CD4-positive, alpha-beta T cell treated with Interleukin-4 for 1 hour (primary cell): ENCODE measurements around the gene PTMA.

Source experiments
- DNase-seq, 2 donors: peaks; one replicate each; pipeline ENCODE4 v3.0.0-alpha.2; 2020 to 2022

The PTMA gene

GRCh38 chr2:231677632-231678104 lies 30.7 kb upstream of the PTMA start:
- DNase-seq = peak; percentile 88 to 89

- no peak for DNase-seq
Observed at GRCh38 chr2:231679908-231680284, 28.4 kb upstream of the PTMA start.

GRCh38 chr2:231680285-231680991 lies 27.9 kb upstream of the PTMA start:
- no peak for DNase-seq

GRCh38 chr2:231680992-231681852 lies 27.1 kb upstream of the PTMA start:
- no peak for DNase-seq

GRCh38 chr2:231682603-231683291 lies 25.6 kb upstream of the PTMA start:
- DNase-seq = no peak

GRCh38 chr2:231683292-231684235 lies 24.8 kb upstream of the PTMA start:
- DNase-seq = no peak

GRCh38 chr2:231684314-231685223 lies 23.8 kb upstream of the PTMA start:
- DNase-seq = no peak

- no peak for DNase-seq
Observed at GRCh38 chr2:231685349-231686191, 22.8 kb upstream of the PTMA start.

GRCh38 chr2:231686192-231687100 lies 21.9 kb upstream of the PTMA start:
- no peak for DNase-seq

- peak; percentile 68 to 82 for DNase-seq
Observed at GRCh38 chr2:231687133-231687852, 21.0 kb upstream of the PTMA start.

- no peak for DNase-seq
Observed at GRCh38 chr2:231687961-231688360, 20.4 kb upstream of the PTMA start.

- DNase-seq = no peak
Observed at GRCh38 chr2:231688719-231689118, 19.6 kb upstream of the PTMA start.

GRCh38 chr2:231689124-231689893 lies 19.0 kb upstream of the PTMA start:
- no peak for DNase-seq

- DNase-seq = no peak
Observed at GRCh38 chr2:231691251-231691772, 17.0 kb upstream of the PTMA start.

GRCh38 chr2:231692847-231693246 lies 15.5 kb upstream of the PTMA start:
- DNase-seq = no peak

- DNase-seq = no peak
Observed at GRCh38 chr2:231693956-231694355, 14.4 kb upstream of the PTMA start.

GRCh38 chr2:231696004-231696367 lies 12.3 kb upstream of the PTMA start:
- no peak for DNase-seq
